Endothelial cell of umbilical vein (primary cell): ENCODE data around the gene ELK3. TPM values are rescaled to one million over a fixed set of nuclear protein-coding genes. Genes with fewer than 3 reads are reported as not detected.
"Not testable (repeated sequence)": the region's sequence is repeated elsewhere in the genome, so short reads cannot be mapped to it uniquely, and the experiment has no call there.

Experiments used
- BruUV-seq: library from RNA; stranded (reverse); fragments of 400-500 nt; replicated peaks from 2 replicates; lab custom pipeline; 2021; lab: Mats Ljungman, UMichigan
- CTCF ChIA-PET: fragments of 300-600, 350-600 bp; sonication (Branson Sonifier 250); formaldehyde crosslinking; loops from one replicate; lab custom pipeline; 2021; ENCODE audit warnings: antibody characterized with exemption, inconsistent platforms; lab: Charles Lee
- POLR2A ChIA-PET: fragments of 300-600, 350-600 bp; sonication (Branson Sonifier 250); formaldehyde crosslinking; loops from one replicate; lab custom pipeline; 2021; ENCODE audit warnings: antibody characterized with exemption, inconsistent platforms; lab: Charles Lee
- DNase-seq: peaks from one replicate; pipeline ENCODE4 v3.0.0-alpha.2; 2011; ENCODE audit warnings: low read depth, low spot score
- FAIRE-seq: peaks from 2 replicates; lab custom pipeline; 2011; peaks lifted over from hg19 to GRCh38; lab: Jason Lieb, UNC
- H2AFZ ChIP-seq: 2 replicates; pipeline ENCODE4 v1.6.0; 2012; ENCODE audit warnings: low read depth, low read length, control low read depth, inconsistent platforms
- H3K27ac ChIP-seq: 2 replicates; pipeline ENCODE4 v1.5.1; 2011; ENCODE audit warnings: low read depth, mild to moderate bottlenecking, control low read depth, low read length, moderate library complexity; ENCODE audit not compliant: insufficient read depth
- H3K27me3 ChIP-seq, 2 experiments: 2 replicates each; pipeline versions ENCODE4 v1.6.0 to v1.6.1; 2011; ENCODE audit warnings: low read length in 2 of 2, mixed read lengths in 1 of 2; ENCODE audit not compliant: control insufficient read depth in 2 of 2, insufficient read depth in 2 of 2
- H3K36me3 ChIP-seq, 2 experiments: 2 replicates in 1 of 2; 3 replicates in 1 of 2; pipeline ENCODE4 v1.5.1; 2011; ENCODE audit warnings: low read length in 2 of 2, mild to moderate bottlenecking in 1 of 2, moderate library complexity in 1 of 2; ENCODE audit not compliant: control insufficient read depth in 2 of 2, insufficient read depth in 2 of 2; ENCODE audit errors: extremely low read depth in 1 of 2
- H3K4me1 ChIP-seq: 3 replicates; pipeline ENCODE4 v1.5.1; 2011; ENCODE audit warnings: mild to moderate bottlenecking, low read length; ENCODE audit not compliant: control insufficient read depth, insufficient read depth; ENCODE audit errors: extremely low read depth
- H3K4me2 ChIP-seq: 2 replicates; pipeline ENCODE4 v1.6.1; 2011; ENCODE audit warnings: low read length, control low read depth, mixed read lengths; ENCODE audit not compliant: insufficient read depth
- H3K4me3 ChIP-seq, 3 experiments: fragments of 200-600 bp in 1 of 3; sonication (generic), shearing (Covaris generic) in 1 of 3; replicated peaks in 1 of 3; 2 replicates each; pipeline ENCODE4 v1.5.1; 2011 to 2016; ENCODE audit warnings: control low read depth in 3 of 3, low read length in 3 of 3, mild to moderate bottlenecking in 2 of 3, inconsistent platforms in 1 of 3, low read depth in 1 of 3, moderate library complexity in 1 of 3; ENCODE audit not compliant: insufficient read depth in 1 of 3
- H3K79me2 ChIP-seq: 2 replicates; pipeline ENCODE4 v1.6.0; 2012; ENCODE audit warnings: low read length, inconsistent platforms; ENCODE audit not compliant: control insufficient read depth, insufficient read depth
- H3K9ac ChIP-seq: replicated peaks from 2 replicates; pipeline ENCODE3; 2011; ENCODE audit warnings: low read length, control low read depth; ENCODE audit not compliant: insufficient read depth; ENCODE audit errors: extremely low read depth
- H3K9me1 ChIP-seq: replicated peaks from 3 replicates; pipeline ENCODE4 v1.6.0; 2011; ENCODE audit warnings: mild to moderate bottlenecking, low read length; ENCODE audit not compliant: control insufficient read depth, insufficient read depth; ENCODE audit errors: extremely low read depth
- H3K9me3 ChIP-seq: replicated peaks from 2 replicates; pipeline ENCODE4 v1.5.1; 2012; ENCODE audit warnings: low read length, inconsistent platforms; ENCODE audit not compliant: control insufficient read depth, insufficient read depth
- H4K20me1 ChIP-seq: replicated peaks from 2 replicates; pipeline ENCODE3; 2011; ENCODE audit warnings: mild to moderate bottlenecking, low read length; ENCODE audit not compliant: control insufficient read depth, insufficient read depth; ENCODE audit errors: extremely low read depth
- dilution Hi-C: fragments of 300-500 bp; cut with MboI; formaldehyde crosslinking; loops from one replicate; pipeline ENCODE4 v1.15.0; 2019; ENCODE audit warnings: low sequenced_read_pairs; ENCODE audit not compliant: extremely low pct_ligation_motif_present
- intact Hi-C: fragments of 100-400 bp; cut with micrococcal nuclease; formaldehyde crosslinking; loops from one replicate; pipeline ENCODE4 v1.10.0; 2022
- polyA plus RNA-seq, 4 experiments: library from polyadenylated mRNA; depleted of rRNA in 3 of 4; stranded (reverse) in 3 of 4; unstranded in 1 of 4; fragments of >200 nt; gene quantifications; 2 replicates each; pipeline versions ENCODE4 v1.2.1 to v1.2.3, GENCODE V29; 2011 to 2012; ENCODE audit warnings: missing spikeins in 1 of 4
- small RNA-seq: library from RNA; depleted of rRNA; stranded (forward); fragments of <200 nt; gene quantifications from one replicate; pipeline ENCODE3, GENCODE V24; 2012; ENCODE audit warnings: low replicate concordance, low read depth; ENCODE audit not compliant: insufficient read depth, insufficient read length
- total RNA-seq: library from RNA; stranded (reverse); gene quantifications from 2 replicates; pipeline ENCODE4 v1.2.3, GENCODE V29; 2021

Gene ELK3
- total and polyA plus RNA-seq, 2 donors (not counting 3 experiments of a cell fraction or from before 2014, with no cell fraction given): 64.8 to 132 TPM

- dilution Hi-C loops, H2AFZ ChIP-seq, H3K9me3 ChIP-seq, FAIRE-seq, H3K36me3 ChIP-seq, POLR2A ChIA-PET, CTCF ChIA-PET, H3K4me2 ChIP-seq, H3K27me3 ChIP-seq, H3K4me3 ChIP-seq, DNase-seq, H3K4me1 ChIP-seq, BruUV-seq, H3K9me1 ChIP-seq, H3K27ac ChIP-seq, intact Hi-C loops, H3K9ac ChIP-seq: not testable (repeated sequence)
- peaks cover 10% of the 10 kb centered on the region for H4K20me1 ChIP-seq
- H3K79me2 ChIP-seq: peaks cover 51% of the 10 kb centered on the region
Measured at GRCh38 chr12:96317801-96318200, 123.6 kb downstream of the ELK3 start.

Small RNA genes lying within 50 kb of the gene (small RNA-seq; reads per million reads assigned to genes)
- not detected for gene RNU4-24P

Other genes with a start within 250 kb of the ELK3 start
- 0.44 and 0.62 TPM in 2 replicates for gene HAL, start 198.0 kb upstream of the ELK3 start, total RNA-seq
- gene HAL, start 198.0 kb upstream of the ELK3 start, polyA plus RNA-seq: 0.18 and 0.51 TPM in 2 replicates
- 77.1 and 77.8 TPM in 2 replicates for gene LTA4H, start 158.8 kb upstream of the ELK3 start, total RNA-seq
- 65.1 and 85.2 TPM in 2 replicates for gene LTA4H, start 158.8 kb upstream of the ELK3 start, polyA plus RNA-seq
- 176 and 193 TPM in 2 replicates for gene CDK17, start 206.1 kb downstream of the ELK3 start, total RNA-seq
- gene CDK17, start 206.1 kb downstream of the ELK3 start, polyA plus RNA-seq: 53.6 and 61.1 TPM in 2 replicates